ENCODE data around the gene UBE2Q2. TPM values are rescaled to one million over a fixed set of nuclear protein-coding genes. Genes with fewer than 3 reads are reported as not detected.

Gene UBE2Q2
- total and polyA plus RNA-seq, 9 of the 15 experiments (the other 6 are each of a cell fraction or from before 2014, with no cell fraction given), result 6.2 to 24.0 (median 16.2) TPM

DNA sequence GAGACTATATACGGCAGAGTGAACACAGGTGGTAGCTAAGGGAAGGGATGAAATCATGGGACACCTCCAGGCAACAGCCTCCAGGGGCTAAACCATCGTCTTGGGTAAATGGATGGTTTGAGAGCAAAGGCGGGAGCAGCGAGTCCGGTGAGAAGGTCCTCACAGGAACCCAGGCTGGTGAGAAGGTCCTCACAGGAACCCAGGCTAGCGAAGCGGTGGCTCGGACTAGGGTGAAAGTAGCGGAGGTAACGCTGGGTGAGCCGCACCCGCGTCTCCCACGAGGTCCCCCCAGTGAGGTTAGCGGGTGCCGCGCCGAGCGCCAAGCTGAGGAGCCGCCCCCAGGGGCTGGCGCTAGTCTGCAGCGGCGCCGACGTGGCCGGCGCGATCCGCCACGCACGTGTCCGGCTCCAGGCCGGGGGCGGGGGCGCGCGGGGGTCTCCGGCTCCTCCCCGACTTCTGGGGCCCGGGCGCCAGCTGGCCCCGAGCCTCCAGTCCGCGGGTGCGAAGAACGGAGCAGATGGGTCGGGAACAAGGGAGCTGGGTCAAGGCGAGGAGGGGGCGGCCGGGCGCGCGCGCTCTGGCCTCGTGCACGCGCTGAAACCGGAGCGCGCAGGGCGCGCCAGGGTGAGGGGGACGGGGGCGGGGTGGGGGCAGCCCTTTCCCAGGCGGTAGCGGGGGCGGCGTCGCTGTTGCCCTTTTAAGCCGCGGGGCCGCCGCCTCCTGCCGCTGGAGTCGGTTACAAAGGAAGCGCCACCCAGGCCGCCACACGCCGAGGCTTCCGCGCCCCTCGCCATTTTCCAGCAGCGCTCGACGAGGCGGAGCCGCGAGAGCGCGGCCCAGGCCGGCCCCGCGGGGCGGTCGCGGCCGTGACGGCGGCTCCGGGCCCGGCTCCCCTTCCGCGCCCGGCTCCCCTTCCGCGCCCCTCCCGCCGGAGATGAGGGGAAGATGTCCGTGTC lies at the start of gene UBE2Q2 (continued):
- TF ChIP-seq, protein P1, sequence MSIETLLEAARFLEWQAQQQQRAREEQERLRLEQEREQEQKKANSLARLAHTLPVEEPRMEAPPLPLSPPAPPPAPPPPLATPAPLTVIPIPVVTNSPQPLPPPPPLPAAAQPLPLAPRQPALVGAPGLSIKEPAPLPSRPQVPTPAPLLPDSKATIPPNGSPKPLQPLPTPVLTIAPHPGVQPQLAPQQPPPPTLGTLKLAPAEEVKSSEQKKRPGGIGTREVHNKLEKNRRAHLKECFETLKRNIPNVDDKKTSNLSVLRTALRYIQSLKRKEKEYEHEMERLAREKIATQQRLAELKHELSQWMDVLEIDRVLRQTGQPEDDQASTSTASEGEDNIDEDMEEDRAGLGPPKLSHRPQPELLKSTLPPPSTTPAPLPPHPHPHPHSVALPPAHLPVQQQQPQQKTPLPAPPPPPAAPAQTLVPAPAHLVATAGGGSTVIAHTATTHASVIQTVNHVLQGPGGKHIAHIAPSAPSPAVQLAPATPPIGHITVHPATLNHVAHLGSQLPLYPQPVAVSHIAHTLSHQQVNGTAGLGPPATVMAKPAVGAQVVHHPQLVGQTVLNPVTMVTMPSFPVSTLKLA (conservative IDR thresholded peaks at IDR 0.05), result peak; percentile 57 to 81
- TF ChIP-seq CBX3 (IDR thresholded peaks at IDR 0.05; ENCODE audit: borderline replicate concordance in 1 of 2, low read length in 2 of 2) (no peak; a peak in 1 of 3 replicates), RAD21 (CRISPR knock-in tag; conservative IDR thresholded peaks at IDR 0.05 in 1 of 2, IDR thresholded peaks at IDR 0.05 in 1 of 2) (no peak), HNRNPH1 (optimal IDR thresholded peaks at IDR 0.05; ENCODE audit: low read depth, low read length) (no peak), ZNF274 (IDR thresholded peaks at IDR 0.05; ENCODE audit: borderline replicate concordance, low read depth, low read length) (no peak), SPI1 (IDR thresholded peaks at IDR 0.05; ENCODE audit: borderline replicate concordance, low read depth, low read length) (no peak), ZNF12 (CRISPR knock-in tag; IDR thresholded peaks at IDR 0.05) (no peak), MED1 (CRISPR knock-in tag; IDR thresholded peaks at IDR 0.05; ENCODE audit: borderline replicate concordance) (no peak)
- TF ChIP-seq, protein P2, sequence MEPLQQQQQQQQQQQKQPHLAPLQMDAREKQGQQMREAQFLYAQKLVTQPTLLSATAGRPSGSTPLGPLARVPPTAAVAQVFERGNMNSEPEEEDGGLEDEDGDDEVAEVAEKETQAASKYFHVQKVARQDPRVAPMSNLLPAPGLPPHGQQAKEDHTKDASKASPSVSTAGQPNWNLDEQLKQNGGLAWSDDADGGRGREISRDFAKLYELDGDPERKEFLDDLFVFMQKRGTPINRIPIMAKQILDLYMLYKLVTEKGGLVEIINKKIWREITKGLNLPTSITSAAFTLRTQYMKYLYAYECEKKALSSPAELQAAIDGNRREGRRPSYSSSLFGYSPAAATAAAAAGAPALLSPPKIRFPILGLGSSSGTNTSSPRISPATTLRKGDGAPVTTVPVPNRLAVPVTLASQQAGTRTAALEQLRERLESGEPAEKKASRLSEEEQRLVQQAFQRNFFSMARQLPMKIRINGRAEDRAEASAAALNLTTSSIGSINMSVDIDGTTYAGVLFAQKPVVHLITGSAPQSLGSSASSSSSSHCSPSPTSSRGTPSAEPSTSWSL (CRISPR knock-in tag; IDR thresholded peaks at IDR 0.05; ENCODE audit: borderline replicate concordance), result no peak
- TF ChIP-seq, protein P3, sequence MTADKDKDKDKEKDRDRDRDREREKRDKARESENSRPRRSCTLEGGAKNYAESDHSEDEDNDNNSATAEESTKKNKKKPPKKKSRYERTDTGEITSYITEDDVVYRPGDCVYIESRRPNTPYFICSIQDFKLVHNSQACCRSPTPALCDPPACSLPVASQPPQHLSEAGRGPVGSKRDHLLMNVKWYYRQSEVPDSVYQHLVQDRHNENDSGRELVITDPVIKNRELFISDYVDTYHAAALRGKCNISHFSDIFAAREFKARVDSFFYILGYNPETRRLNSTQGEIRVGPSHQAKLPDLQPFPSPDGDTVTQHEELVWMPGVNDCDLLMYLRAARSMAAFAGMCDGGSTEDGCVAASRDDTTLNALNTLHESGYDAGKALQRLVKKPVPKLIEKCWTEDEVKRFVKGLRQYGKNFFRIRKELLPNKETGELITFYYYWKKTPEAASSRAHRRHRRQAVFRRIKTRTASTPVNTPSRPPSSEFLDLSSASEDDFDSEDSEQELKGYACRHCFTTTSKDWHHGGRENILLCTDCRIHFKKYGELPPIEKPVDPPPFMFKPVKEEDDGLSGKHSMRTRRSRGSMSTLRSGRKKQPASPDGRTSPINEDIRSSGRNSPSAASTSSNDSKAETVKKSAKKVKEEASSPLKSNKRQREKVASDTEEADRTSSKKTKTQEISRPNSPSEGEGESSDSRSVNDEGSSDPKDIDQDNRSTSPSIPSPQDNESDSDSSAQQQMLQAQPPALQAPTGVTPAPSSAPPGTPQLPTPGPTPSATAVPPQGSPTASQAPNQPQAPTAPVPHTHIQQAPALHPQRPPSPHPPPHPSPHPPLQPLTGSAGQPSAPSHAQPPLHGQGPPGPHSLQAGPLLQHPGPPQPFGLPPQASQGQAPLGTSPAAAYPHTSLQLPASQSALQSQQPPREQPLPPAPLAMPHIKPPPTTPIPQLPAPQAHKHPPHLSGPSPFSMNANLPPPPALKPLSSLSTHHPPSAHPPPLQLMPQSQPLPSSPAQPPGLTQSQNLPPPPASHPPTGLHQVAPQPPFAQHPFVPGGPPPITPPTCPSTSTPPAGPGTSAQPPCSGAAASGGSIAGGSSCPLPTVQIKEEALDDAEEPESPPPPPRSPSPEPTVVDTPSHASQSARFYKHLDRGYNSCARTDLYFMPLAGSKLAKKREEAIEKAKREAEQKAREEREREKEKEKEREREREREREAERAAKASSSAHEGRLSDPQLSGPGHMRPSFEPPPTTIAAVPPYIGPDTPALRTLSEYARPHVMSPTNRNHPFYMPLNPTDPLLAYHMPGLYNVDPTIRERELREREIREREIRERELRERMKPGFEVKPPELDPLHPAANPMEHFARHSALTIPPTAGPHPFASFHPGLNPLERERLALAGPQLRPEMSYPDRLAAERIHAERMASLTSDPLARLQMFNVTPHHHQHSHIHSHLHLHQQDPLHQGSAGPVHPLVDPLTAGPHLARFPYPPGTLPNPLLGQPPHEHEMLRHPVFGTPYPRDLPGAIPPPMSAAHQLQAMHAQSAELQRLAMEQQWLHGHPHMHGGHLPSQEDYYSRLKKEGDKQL (CRISPR knock-in tag; IDR thresholded peaks at IDR 0.05; ENCODE audit: borderline replicate concordance), result no peak
- TF ChIP-seq, protein P4, sequence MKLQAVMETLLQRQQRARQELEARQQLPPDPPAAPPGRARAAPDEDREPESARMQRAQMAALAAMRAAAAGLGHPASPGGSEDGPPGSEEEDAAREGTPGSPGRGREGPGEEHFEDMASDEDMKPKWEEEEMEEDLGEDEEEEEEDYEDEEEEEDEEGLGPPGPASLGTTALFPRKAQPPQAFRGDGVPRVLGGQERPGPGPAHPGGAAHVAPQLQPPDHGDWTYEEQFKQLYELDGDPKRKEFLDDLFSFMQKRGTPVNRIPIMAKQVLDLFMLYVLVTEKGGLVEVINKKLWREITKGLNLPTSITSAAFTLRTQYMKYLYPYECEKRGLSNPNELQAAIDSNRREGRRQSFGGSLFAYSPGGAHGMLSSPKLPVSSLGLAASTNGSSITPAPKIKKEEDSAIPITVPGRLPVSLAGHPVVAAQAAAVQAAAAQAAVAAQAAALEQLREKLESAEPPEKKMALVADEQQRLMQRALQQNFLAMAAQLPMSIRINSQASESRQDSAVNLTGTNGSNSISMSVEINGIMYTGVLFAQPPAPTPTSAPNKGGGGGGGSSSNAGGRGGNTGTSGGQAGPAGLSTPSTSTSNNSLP (IDR thresholded peaks at IDR 0.05; ENCODE audit: borderline replicate concordance, low read depth, low read length), result no peak

All from K562 (cell line).